ENCODE data around the gene PLTP. TPM values are rescaled to one million over a fixed set of nuclear protein-coding genes. Genes with fewer than 3 reads are reported as not detected.

Gene PLTP
- total RNA-seq, 3 donors from 2014 or later, result 3.1 to 4.2 (median 3.3) TPM

- Mint-ChIP-seq H3K4me3 (no peak overlapping the region), H3K4me1 (ENCODE audit: low read depth) (peaks cover 2% of the 10 kb centered on the region), H3K27me3 (ENCODE audit: low read depth) (no peaks in the 10 kb centered on the region), H3K9me3 (no peaks in the 10 kb centered on the region), H3K36me3 (ENCODE audit: insufficient read depth) (peaks cover 27% of the 10 kb centered on the region)
- no peak for DNase-seq
- ATAC-seq, result no peak
Measured at GRCh38 chr20:45848969-45849582, 62.9 kb downstream of the PLTP start.

Other genes with a start within 250 kb of the PLTP start
- gene WFDC11, start 241.9 kb downstream of the PLTP start, total RNA-seq, result not detected
- gene WFDC13, start 210.1 kb downstream of the PLTP start, total RNA-seq, result not detected
- gene WFDC10B, start 207.1 kb downstream of the PLTP start, total RNA-seq, result not detected
- not detected for gene SPINT4, start 189.8 kb downstream of the PLTP start, total RNA-seq
- gene WFDC3, start 120.3 kb downstream of the PLTP start, total RNA-seq, result not detected
- 10 to 100 TPM; 33.9 to 39.6 (median 38.5) TPM for gene DNTTIP1, start 120.2 kb downstream of the PLTP start, total RNA-seq
- gene UBE2C, start 99.5 kb downstream of the PLTP start, total RNA-seq, result 10 to 100 TPM; 10.5 to 19.4 (median 18.4) TPM
- gene TNNC2, start 84.8 kb downstream of the PLTP start, total RNA-seq, result not detected
- under 1 TPM; 0.83 to 0.98 (median 0.87) TPM for gene SNX21, start 78.4 kb downstream of the PLTP start, total RNA-seq
- 10 to 100 TPM; 18.0 to 21.0 (median 18.2) TPM for gene ACOT8, start 54.8 kb downstream of the PLTP start, total RNA-seq
- 1 to 10 TPM; 3.0 to 3.9 (median 3.3) TPM for gene ZSWIM3, start 54.5 kb downstream of the PLTP start, total RNA-seq
- 10 to 100 TPM; 10.8 to 11.9 (median 10.9) TPM for gene ZSWIM1, start 30.9 kb downstream of the PLTP start, total RNA-seq
- gene SPATA25, start 24.5 kb downstream of the PLTP start, total RNA-seq, result under 1 TPM; 0.63 to 0.73 (median 0.73) TPM
- 1 to 10 TPM; 1.3 TPM for gene NEURL2, start 20.9 kb downstream of the PLTP start, total RNA-seq
- 10 to 100 TPM; 56.5 to 63.1 (median 57.3) TPM for gene CTSA, start 20.8 kb downstream of the PLTP start, total RNA-seq
- gene PCIF1, start 22.5 kb upstream of the PLTP start, total RNA-seq, result 10 to 100 TPM; 24.4 to 28.9 (median 28.4) TPM
- gene ZNF335, start 60.0 kb upstream of the PLTP start, total RNA-seq, result 10 to 100 TPM; 39.7 to 46.4 (median 41.6) TPM
- under 1 TPM in 2 of 3 donors, not detected in 1; 0.08 to 0.10 TPM for gene MMP9, start 96.8 kb upstream of the PLTP start, total RNA-seq
- not detected for gene SLC12A5, start 117.1 kb upstream of the PLTP start, total RNA-seq
- 10 to 100 TPM; 38.2 to 45.0 (median 43.3) TPM for gene NCOA5, start 177.8 kb upstream of the PLTP start, total RNA-seq
- 10 to 100 TPM in 2 of 3 donors, 1 to 10 TPM in 1; 7.6 to 29.2 (median 10.6) TPM for gene CD40, start 206.2 kb upstream of the PLTP start, total RNA-seq